ENCODE data around the gene ARHGAP18.

DNA sequence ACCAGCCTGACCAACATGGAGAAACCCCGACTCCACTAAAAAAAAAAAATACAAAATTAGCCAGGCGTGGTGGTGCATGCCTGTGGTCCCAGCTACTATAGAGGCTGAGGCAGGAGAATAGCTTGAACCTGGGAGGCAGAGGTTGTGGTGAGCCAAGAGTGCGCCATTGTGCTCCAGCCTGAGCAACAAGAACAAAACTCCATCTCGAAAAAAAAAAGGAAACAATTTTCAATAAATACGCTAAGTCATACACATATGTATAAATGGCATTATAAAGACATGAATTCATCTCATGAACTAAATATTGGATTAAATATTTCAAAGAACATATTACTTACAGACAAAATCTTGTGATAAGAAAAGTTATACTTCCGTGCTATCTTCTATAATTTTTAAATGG lies 2.9 kb downstream of the ARHGAP18 start:
- TF ChIP-seq, protein P1, sequence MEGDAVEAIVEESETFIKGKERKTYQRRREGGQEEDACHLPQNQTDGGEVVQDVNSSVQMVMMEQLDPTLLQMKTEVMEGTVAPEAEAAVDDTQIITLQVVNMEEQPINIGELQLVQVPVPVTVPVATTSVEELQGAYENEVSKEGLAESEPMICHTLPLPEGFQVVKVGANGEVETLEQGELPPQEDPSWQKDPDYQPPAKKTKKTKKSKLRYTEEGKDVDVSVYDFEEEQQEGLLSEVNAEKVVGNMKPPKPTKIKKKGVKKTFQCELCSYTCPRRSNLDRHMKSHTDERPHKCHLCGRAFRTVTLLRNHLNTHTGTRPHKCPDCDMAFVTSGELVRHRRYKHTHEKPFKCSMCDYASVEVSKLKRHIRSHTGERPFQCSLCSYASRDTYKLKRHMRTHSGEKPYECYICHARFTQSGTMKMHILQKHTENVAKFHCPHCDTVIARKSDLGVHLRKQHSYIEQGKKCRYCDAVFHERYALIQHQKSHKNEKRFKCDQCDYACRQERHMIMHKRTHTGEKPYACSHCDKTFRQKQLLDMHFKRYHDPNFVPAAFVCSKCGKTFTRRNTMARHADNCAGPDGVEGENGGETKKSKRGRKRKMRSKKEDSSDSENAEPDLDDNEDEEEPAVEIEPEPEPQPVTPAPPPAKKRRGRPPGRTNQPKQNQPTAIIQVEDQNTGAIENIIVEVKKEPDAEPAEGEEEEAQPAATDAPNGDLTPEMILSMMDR (IDR thresholded peaks at IDR 0.05; ENCODE audit: insufficient read depth, low read depth, low read length) = no peak
- TF ChIP-seq EZH2 (IDR thresholded peaks at IDR 0.05; ENCODE audit: insufficient read depth, low read length) = no peak
